ENCODE data around the gene PICALM. TPM values are rescaled to one million over a fixed set of nuclear protein-coding genes. Genes with fewer than 3 reads are reported as not detected.

The PICALM gene
- total RNA-seq, 4 donors from 2014 or later, result 237 to 286 (median 263) TPM

DNA sequence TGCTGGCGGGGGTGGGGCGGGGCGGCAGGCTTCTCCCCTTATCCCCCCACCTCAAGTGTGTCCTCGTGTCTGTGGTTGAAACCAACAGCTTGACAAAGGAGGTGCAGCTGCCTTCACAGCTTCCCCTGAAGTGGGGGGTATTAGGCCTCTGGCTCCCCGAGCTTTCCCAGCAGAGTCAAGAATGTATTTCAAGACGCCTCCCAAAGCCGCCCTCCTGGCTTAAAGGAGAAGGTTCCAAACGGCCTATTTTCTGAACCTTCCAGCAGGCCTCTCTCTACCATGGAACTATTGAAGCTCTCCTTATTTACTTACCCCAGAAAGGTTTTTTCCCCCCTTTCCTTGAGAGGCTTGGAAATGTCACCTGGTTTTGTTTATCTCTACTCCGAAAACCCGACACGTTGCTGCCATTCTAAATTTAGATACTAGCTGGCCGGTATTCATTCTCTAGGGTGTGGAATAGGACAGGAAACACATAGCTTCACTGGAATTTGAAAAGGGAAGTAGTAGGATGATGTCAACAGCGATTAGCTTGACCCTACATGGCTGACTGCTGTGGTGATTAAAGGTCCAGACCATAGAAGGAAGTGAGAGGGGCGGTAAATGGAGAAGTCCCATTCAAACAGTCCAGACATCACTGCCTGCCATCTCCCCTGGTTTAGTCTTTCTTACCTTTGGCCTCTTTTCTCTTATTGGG, 671 bp upstream of the PICALM start:
- 0 to 7% methylated on average over 5 to 10 of the region's 14 CpGs for WGBS, 2 donors (ENCODE audit: low coverage in 1 of 2)
- ATAC-seq, result peak; percentile 72
- peak overlapping the region; percentile 96 to 99 (median 98) for H3K27ac ChIP-seq
- TF ChIP-seq POLR2AphosphoS5 (IDR thresholded peaks at IDR 0.05) (peak; percentile 88), POLR2A (IDR thresholded peaks at IDR 0.05) (no peak), EP300 (IDR thresholded peaks at IDR 0.05) (no peak)
- TF ChIP-seq, protein P1, sequence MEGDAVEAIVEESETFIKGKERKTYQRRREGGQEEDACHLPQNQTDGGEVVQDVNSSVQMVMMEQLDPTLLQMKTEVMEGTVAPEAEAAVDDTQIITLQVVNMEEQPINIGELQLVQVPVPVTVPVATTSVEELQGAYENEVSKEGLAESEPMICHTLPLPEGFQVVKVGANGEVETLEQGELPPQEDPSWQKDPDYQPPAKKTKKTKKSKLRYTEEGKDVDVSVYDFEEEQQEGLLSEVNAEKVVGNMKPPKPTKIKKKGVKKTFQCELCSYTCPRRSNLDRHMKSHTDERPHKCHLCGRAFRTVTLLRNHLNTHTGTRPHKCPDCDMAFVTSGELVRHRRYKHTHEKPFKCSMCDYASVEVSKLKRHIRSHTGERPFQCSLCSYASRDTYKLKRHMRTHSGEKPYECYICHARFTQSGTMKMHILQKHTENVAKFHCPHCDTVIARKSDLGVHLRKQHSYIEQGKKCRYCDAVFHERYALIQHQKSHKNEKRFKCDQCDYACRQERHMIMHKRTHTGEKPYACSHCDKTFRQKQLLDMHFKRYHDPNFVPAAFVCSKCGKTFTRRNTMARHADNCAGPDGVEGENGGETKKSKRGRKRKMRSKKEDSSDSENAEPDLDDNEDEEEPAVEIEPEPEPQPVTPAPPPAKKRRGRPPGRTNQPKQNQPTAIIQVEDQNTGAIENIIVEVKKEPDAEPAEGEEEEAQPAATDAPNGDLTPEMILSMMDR (IDR thresholded peaks at IDR 0.05), result peak in 1 of 4 experiments; percentile 5
- H3K9me3 ChIP-seq, result no peaks in the 10 kb centered on the region
- H3K4me1 ChIP-seq, result peaks cover 10 to 32% (median 14%) of the 10 kb centered on the region in 3 donors
- H3K36me3 ChIP-seq, result no peaks in the 10 kb centered on the region
- no peaks in the 10 kb centered on the region for H3K27me3 ChIP-seq
- peak overlapping the region; percentile 30 to 85 for H3K4me3 ChIP-seq

DNA sequence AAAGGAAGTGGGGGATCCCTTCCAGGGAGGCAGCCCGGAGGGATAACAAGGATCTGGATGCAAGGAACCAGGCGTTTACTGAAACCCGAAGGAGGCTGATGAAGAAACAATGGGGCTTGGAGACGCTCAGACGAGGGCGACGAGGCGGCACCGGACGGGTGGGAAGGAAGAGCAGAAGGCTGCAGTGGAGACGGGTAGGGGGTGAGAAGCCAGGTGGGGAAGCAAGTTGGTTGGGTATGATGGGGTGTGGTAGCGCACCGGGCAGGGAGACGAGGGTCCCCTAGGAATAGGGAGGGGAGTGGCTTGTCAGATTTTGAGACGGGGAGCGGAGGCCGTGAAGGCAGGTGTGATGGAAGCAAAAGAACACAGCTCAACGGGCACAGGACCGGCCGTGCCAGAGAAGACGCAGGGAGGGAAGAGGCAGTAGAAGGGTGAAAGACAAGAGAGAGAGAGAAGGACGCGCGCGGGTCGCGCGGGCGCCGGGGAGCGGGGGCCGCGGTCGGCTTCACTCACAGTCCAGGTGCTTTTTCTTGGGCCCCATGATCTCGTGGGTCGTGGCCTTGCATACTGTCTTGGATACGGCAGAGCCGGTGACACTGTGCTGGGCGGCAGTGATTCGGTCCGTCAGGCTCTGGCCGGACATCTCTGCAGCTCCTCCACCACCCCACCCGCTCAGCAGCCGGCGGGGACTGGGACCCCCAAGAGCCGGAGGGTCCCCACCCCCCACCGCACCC, 579 bp downstream of the PICALM start:
- Histone ChIP-seq H3K27ac (peak overlapping the region; percentile 78 to 99 (median 98)), H3K9me3 (no peaks in the 10 kb centered on the region), H3K4me1 (peaks cover 11 to 45% (median 15%) of the 10 kb centered on the region in 3 donors), H3K4me3 (peak overlapping the region; percentile 65 to 85), H3K27me3 (no peaks in the 10 kb centered on the region), H3K36me3 (no peaks in the 10 kb centered on the region)
- WGBS, 2 donors (ENCODE audit: low coverage in 1 of 2), result 0% methylated on average over 27 to 33 of the region's 47 CpGs
- ATAC-seq, result peak; percentile 2
- no peak for TF ChIP-seq EP300 (IDR thresholded peaks at IDR 0.05)
- no peak for TF ChIP-seq POLR2AphosphoS5 (IDR thresholded peaks at IDR 0.05)
- TF ChIP-seq, protein P1 (IDR thresholded peaks at IDR 0.05), result no peak
- no peak for TF ChIP-seq POLR2A (IDR thresholded peaks at IDR 0.05)

DNA sequence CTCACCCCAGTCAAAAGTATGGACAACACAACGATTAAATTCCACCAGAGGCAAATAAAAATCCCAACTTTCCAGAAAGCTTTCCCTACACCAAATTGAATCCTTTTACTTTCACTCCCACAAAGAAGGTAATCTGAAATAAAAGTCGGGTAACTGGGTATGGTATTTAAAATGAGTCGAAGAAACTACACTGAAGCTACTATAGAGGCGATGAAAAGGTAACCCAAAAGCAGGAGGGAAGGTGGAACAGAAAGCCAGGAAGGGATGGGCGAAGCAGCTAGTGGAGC, 1.1 kb downstream of the PICALM start:
- peaks cover 14 to 50% (median 15%) of the 10 kb centered on the region in 3 donors for H3K4me1 ChIP-seq
- 0% methylated on average over 1 to 5 of the region's 5 CpGs for WGBS, 2 donors (ENCODE audit: low coverage in 1 of 2)
- no peak for TF ChIP-seq POLR2A (IDR thresholded peaks at IDR 0.05)
- no peak for ATAC-seq
- no peaks in the 10 kb centered on the region for H3K9me3 ChIP-seq
- peak overlapping the region; percentile 78 to 99 (median 98) for H3K27ac ChIP-seq
- peak overlapping the region; percentile 65 to 85 for H3K4me3 ChIP-seq
- no peaks in the 10 kb centered on the region for H3K27me3 ChIP-seq
- no peaks in the 10 kb centered on the region for H3K36me3 ChIP-seq

DNA sequence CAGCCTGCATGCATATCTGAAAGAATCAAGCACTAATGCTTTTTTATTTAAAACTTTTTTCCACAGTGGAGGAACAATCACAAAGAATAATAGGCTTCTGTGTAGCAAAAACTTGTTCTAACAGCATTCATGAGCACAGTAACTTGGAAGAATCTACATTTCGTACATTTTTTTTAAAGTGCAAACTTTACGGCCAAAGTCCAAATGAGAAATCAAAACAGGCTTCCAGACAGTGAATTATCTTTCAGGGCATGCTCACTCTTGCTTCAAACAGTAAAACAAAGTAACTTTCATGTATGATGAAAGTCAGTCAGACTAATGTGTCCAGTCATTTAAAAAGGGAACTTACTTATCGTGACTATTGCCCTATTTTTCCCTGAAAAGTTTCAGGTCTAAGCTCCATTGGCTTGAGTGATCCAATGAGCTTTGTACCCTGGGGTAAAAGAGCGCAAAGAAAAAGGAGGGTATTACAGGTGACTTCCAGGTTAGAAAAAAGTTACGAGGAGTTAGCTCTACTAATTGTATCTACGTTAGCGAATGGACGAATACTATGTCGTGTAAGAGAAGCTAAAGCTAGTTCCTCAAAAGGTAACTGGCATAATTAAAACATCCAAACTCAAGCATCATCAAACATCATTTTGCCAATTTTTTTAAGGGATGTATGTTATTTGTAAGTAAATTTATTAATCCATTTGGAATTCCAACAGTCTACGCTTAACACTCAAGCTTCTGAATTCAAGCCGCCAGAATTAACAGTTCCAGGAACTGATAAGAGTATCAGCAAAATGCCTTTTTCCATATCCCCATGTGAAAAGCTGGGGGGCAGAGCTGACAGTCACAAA, 1.7 kb downstream of the PICALM start:
- Histone ChIP-seq H3K4me1 (peaks cover 14 to 56% (median 15%) of the 10 kb centered on the region in 3 donors), H3K27me3 (no peaks in the 10 kb centered on the region), H3K9me3 (no peaks in the 10 kb centered on the region), H3K27ac (peak overlapping the region; percentile 78 to 99 (median 98)), H3K4me3 (peak overlapping the region; percentile 65 to 85), H3K36me3 (no peaks in the 10 kb centered on the region)
- no peak for TF ChIP-seq POLR2AphosphoS5 (IDR thresholded peaks at IDR 0.05)
- no peak for TF ChIP-seq EP300 (IDR thresholded peaks at IDR 0.05)
- TF ChIP-seq, protein P1 (IDR thresholded peaks at IDR 0.05), result no peak
- WGBS, 2 donors (ENCODE audit: low coverage in 1 of 2), result 0 to 3% methylated on average over 11 of the region's 11 CpGs
- ATAC-seq, result no peak

DNA sequence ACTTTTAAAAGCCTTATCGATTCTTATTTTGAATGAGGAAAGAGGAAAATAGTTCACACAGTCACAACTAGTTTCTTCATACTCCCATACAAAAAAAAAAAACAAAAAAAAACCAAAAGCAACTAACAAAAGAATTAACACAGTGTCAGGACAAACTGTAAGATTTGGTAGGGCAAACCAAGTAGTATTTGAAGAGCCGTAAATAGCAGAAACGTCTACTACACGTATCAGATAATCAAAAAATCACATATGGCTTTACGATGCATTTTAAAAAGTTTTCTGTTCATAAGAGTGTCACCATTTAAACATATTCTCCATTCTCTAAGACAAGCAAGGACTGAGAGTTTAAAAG, 2.3 kb downstream of the PICALM start:
- WGBS, 2 donors (ENCODE audit: low coverage in 1 of 2), result 0 to 2% methylated on average over 5 of the region's 5 CpGs
- TF ChIP-seq, protein P1 (IDR thresholded peaks at IDR 0.05), result no peak
- TF ChIP-seq EP300 (IDR thresholded peaks at IDR 0.05) (no peak), POLR2AphosphoS5 (IDR thresholded peaks at IDR 0.05) (no peak), POLR2A (IDR thresholded peaks at IDR 0.05) (no peak)

More for the DNA sequence above, 2.3 kb downstream of the PICALM start:
- Histone ChIP-seq H3K4me1 (peaks cover 14 to 62% (median 15%) of the 10 kb centered on the region in 3 donors), H3K4me3 (peak overlapping the region; percentile 65 to 85), H3K9me3 (no peaks in the 10 kb centered on the region), H3K36me3 (no peaks in the 10 kb centered on the region), H3K27ac (peak overlapping the region; percentile 78 to 99 (median 98)), H3K27me3 (no peaks in the 10 kb centered on the region)
- ATAC-seq, result no peak

Data from gastroesophageal sphincter (tissue), 4 donors.